Neural cell (in vitro differentiated cells): ENCODE data around the gene CHRNA7. TPM values are rescaled to one million over a fixed set of nuclear protein-coding genes. Genes with fewer than 3 reads are reported as not detected.

Source experiments
- H2AFZ ChIP-seq: fragments of 200-600, 300-800 bp; sonication (generic), shearing (Covaris generic); 2 replicates; pipeline ENCODE4 v1.6.0; 2014; ENCODE audit warnings: low read depth, mild to moderate bottlenecking, antibody characterized with exemption, low read length, moderate library complexity
- H3F3A ChIP-seq: fragments of 200-600 bp; shearing (Covaris generic); 2 replicates; pipeline ENCODE4 v1.6.1; 2016; ENCODE audit warnings: mild to moderate bottlenecking, moderate library complexity, mixed read lengths, antibody characterized with exemption, low read length; ENCODE audit not compliant: insufficient read depth, poor library complexity, severe bottlenecking
- H3K27ac ChIP-seq: fragments of 200-600, 300-800 bp; sonication (generic), shearing (Covaris generic); 2 replicates; pipeline ENCODE4 v1.5.1; 2014; ENCODE audit warnings: mild to moderate bottlenecking, low read length, moderate library complexity
- H3K27me3 ChIP-seq: fragments of 300-800, 200-600 bp; sonication (generic), shearing (Covaris generic); 2 replicates; pipeline ENCODE4 v1.6.0; 2014; ENCODE audit warnings: mild to moderate bottlenecking, low read depth, low read length, moderate library complexity; ENCODE audit not compliant: insufficient read depth
- H3K36me3 ChIP-seq: fragments of 300-800, 200-600 bp; sonication (generic), shearing (Covaris generic); 2 replicates; pipeline ENCODE4 v1.5.1; 2014; ENCODE audit warnings: mild to moderate bottlenecking, antibody characterized with exemption, low read length, moderate library complexity; ENCODE audit not compliant: insufficient read depth
- H3K4me2 ChIP-seq: fragments of 300-800, 200-600 bp; sonication (generic), shearing (Covaris generic); 2 replicates; pipeline ENCODE4 v1.6.0; 2014; ENCODE audit warnings: mild to moderate bottlenecking, low read length
- H3K4me3 ChIP-seq: fragments of 300-800, 200-600 bp; sonication (generic), shearing (Covaris generic); 2 replicates; pipeline ENCODE4 v1.5.1; 2014; ENCODE audit warnings: mild to moderate bottlenecking, low read length, moderate library complexity
- H3K79me2 ChIP-seq: fragments of 200-600 bp; shearing (Covaris generic); replicated peaks from 2 replicates; pipeline ENCODE4 v1.6.0; 2014; ENCODE audit warnings: mild to moderate bottlenecking, low read length, moderate library complexity; ENCODE audit not compliant: insufficient read depth
- H3K9ac ChIP-seq: fragments of 300-800, 200-600 bp; sonication (generic), shearing (Covaris generic); 2 replicates; pipeline ENCODE4 v1.6.1; 2016; ENCODE audit warnings: mild to moderate bottlenecking, low read length, mixed read lengths
- H3K9me2 ChIP-seq: fragments of 200-600 bp; shearing (Covaris generic); 2 replicates; pipeline ENCODE4 v1.6.1; 2016; ENCODE audit warnings: mild to moderate bottlenecking, low read length, mixed read lengths; ENCODE audit not compliant: insufficient read depth
- H3K9me3 ChIP-seq: fragments of 200-600, 300-800 bp; sonication (generic), shearing (Covaris generic); 2 replicates; pipeline ENCODE4 v1.6.1; 2016; ENCODE audit warnings: mild to moderate bottlenecking, mixed run types, low read length, moderate library complexity, mixed read lengths
- H4K20me1 ChIP-seq: fragments of 200-600 bp; shearing (Covaris generic); 2 replicates; pipeline ENCODE4 v1.6.1; 2016; ENCODE audit warnings: mild to moderate bottlenecking, mixed run types; ENCODE audit not compliant: insufficient read depth
- CTCF ChIP-seq: fragments of 450-650 bp; IDR thresholded peaks from 2 replicates; pipeline ENCODE4 v1.5.1; 2014; ENCODE audit warnings: antibody characterized with exemption, mild to moderate bottlenecking, moderate library complexity; ENCODE audit not compliant: poor library complexity, severe bottlenecking
- EP300 ChIP-seq: fragments of 450-650 bp; conservative IDR thresholded peaks from 2 replicates; pipeline ENCODE4 v1.6.1; 2014; ENCODE audit warnings: antibody characterized with exemption, mild to moderate bottlenecking, moderate library complexity; ENCODE audit not compliant: poor library complexity, severe bottlenecking
- EZH2 ChIP-seq: fragments of 200-600, 300-800 bp; shearing (Covaris generic), sonication (generic); IDR thresholded peaks from 2 replicates; pipeline ENCODE4 v1.6.1; 2014; ENCODE audit warnings: antibody characterized with exemption, low read length, borderline replicate concordance, mild to moderate bottlenecking; ENCODE audit not compliant: insufficient read depth, poor library complexity, severe bottlenecking
- MXI1 ChIP-seq: fragments of 450-650 bp; conservative IDR thresholded peaks from 2 replicates; pipeline ENCODE4 v1.6.1; 2014; ENCODE audit warnings: antibody characterized with exemption, mild to moderate bottlenecking; ENCODE audit not compliant: poor library complexity, severe bottlenecking
- POLR2AphosphoS5 ChIP-seq: IDR thresholded peaks from 2 replicates; pipeline ENCODE4 v1.6.1; 2012
- RAD21 ChIP-seq: fragments of 450-650 bp; conservative IDR thresholded peaks from 2 replicates; pipeline ENCODE4 v1.6.1; 2014; ENCODE audit warnings: antibody characterized with exemption, mild to moderate bottlenecking, moderate library complexity
- REST ChIP-seq: IDR thresholded peaks from 2 replicates; pipeline ENCODE4 v1.6.1; 2012; ENCODE audit warnings: borderline replicate concordance
- SMC3 ChIP-seq: fragments of 450-650 bp; conservative IDR thresholded peaks from 2 replicates; pipeline ENCODE4 v1.6.1; 2014; ENCODE audit warnings: antibody characterized with exemption, mild to moderate bottlenecking, moderate library complexity; ENCODE audit not compliant: poor library complexity
- TAF1 ChIP-seq: IDR thresholded peaks from 2 replicates; pipeline ENCODE4 v1.6.1; 2012; ENCODE audit warnings: low read depth
- polyA plus RNA-seq: library from polyadenylated mRNA; depleted of rRNA; stranded (reverse); fragments of >200 nt; gene quantifications from 2 replicates; pipeline ENCODE4 v1.2.3, GENCODE V29; 2014

Gene CHRNA7
- polyA plus RNA-seq, 1 donor from 2014 or later: 5.0 TPM

DNA sequence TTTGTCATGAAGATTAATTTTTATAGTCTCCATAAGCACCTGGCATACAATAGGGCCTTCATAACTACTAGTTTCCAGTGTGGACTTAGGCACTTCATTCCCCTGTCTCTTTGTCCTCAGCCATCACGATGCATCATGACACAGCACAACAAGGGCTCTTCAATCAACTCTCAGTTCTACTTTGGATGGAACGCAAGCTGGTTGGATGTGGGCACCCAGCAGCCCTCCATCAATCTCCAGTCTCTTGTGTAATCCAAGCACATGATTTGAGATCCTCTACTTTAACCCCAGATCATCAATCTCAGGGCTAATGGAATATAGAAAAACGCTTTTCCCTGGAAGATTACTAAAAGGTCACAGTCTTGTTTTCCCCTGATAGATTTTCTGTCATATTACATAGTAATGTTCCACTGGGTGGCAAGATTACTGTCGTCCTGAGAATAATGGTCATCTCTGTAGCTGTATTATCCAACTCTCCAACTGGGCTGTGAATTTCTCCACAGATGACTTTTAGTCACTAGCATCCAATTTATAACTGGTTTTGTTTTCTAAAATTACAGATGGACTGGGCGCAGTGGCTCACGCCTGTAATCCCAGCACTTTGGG is 22.9 kb upstream of the CHRNA7 start:
- TF ChIP-seq CTCF (no peak), SMC3 (no peak), EZH2 (no peak), REST (no peak), RAD21 (no peak)
- Histone ChIP-seq H3K9ac (no peak overlapping the region), H3K27ac (no peak overlapping the region), H3K9me3 (no peaks in the 10 kb centered on the region), H3K36me3 (no peaks in the 10 kb centered on the region), H2AFZ (no peak overlapping the region), H3K27me3 (no peaks in the 10 kb centered on the region), H4K20me1 (no peaks in the 10 kb centered on the region), H3K79me2 (no peaks in the 10 kb centered on the region), H3K4me3 (no peak overlapping the region), H3F3A (no peaks in the 10 kb centered on the region), H3K9me2 (no peaks in the 10 kb centered on the region), H3K4me2 (no peak overlapping the region)

DNA sequence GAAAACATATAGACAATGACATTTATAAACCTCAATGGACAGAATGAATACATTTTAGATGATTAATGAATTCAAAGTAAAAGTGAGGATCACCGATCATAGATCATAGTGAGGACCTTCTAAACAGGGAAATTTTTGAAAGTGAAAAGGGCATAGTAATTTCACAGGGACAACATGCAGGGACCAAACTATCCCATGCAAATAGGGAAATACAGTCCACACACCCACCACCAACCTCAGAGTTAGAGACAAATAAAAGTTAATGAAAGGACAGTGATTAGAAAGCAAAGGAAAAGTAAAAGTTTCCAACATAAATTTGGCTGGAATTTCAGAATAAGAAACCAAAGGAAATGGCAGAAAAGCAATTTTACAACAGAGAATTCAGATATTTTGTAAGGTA is 15.4 kb upstream of the CHRNA7 start:
- Histone ChIP-seq H4K20me1 (no peaks in the 10 kb centered on the region), H2AFZ (no peak overlapping the region), H3K4me2 (no peak overlapping the region), H3K9me3 (no peaks in the 10 kb centered on the region), H3K4me3 (no peak overlapping the region), H3K9ac (no peak overlapping the region), H3F3A (no peaks in the 10 kb centered on the region), H3K27ac (no peak overlapping the region), H3K27me3 (no peaks in the 10 kb centered on the region), H3K79me2 (no peaks in the 10 kb centered on the region), H3K36me3 (no peaks in the 10 kb centered on the region), H3K9me2 (no peaks in the 10 kb centered on the region)
- TF ChIP-seq SMC3 (no peak), EP300 (no peak), TAF1 (no peak), CTCF (no peak), POLR2AphosphoS5 (no peak), RAD21 (no peak), EZH2 (no peak), MXI1 (no peak), REST (no peak)
